ENCODE measurements around the gene GRM8.

DNA sequence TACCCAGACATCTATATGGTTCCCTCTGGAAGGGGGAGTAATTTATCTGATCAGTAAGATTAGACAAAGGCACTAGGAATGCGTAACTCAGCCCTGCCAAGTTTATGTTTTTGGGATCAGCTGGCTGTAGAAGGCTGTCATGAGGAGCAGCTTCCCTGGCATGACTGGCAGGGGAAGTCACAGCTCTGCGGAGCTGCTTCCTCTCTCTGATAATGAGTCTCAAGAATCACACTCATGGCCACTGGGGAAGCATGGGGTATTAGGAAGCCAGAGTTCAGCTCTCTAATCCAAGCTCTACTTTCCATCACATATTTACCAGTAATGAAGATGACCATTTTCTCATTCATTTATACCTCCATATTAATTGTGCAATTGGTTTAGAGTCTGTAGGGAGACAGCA, 758.9 kb downstream of the GRM8 start:
- no peak for TF ChIP-seq YY1 (tag by site-specific recombination; IDR thresholded peaks at IDR 0.05)
- TF ChIP-seq, protein P1, sequence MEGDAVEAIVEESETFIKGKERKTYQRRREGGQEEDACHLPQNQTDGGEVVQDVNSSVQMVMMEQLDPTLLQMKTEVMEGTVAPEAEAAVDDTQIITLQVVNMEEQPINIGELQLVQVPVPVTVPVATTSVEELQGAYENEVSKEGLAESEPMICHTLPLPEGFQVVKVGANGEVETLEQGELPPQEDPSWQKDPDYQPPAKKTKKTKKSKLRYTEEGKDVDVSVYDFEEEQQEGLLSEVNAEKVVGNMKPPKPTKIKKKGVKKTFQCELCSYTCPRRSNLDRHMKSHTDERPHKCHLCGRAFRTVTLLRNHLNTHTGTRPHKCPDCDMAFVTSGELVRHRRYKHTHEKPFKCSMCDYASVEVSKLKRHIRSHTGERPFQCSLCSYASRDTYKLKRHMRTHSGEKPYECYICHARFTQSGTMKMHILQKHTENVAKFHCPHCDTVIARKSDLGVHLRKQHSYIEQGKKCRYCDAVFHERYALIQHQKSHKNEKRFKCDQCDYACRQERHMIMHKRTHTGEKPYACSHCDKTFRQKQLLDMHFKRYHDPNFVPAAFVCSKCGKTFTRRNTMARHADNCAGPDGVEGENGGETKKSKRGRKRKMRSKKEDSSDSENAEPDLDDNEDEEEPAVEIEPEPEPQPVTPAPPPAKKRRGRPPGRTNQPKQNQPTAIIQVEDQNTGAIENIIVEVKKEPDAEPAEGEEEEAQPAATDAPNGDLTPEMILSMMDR (tag by site-specific recombination; IDR thresholded peaks at IDR 0.05), result no peak
- no peak for TF ChIP-seq ZNF248 (tag by site-specific recombination; IDR thresholded peaks at IDR 0.05)
- TF ChIP-seq, protein P2, sequence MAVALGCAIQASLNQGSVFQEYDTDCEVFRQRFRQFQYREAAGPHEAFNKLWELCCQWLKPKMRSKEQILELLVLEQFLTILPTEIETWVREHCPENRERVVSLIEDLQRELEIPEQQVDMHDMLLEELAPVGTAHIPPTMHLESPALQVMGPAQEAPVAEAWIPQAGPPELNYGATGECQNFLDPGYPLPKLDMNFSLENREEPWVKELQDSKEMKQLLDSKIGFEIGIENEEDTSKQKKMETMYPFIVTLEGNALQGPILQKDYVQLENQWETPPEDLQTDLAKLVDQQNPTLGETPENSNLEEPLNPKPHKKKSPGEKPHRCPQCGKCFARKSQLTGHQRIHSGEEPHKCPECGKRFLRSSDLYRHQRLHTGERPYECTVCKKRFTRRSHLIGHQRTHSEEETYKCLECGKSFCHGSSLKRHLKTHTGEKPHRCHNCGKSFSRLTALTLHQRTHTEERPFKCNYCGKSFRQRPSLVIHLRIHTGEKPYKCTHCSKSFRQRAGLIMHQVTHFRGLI (tag by site-specific recombination; IDR thresholded peaks at IDR 0.05), result no peak
- TF ChIP-seq HOXA7 (CRISPR knock-in tag; IDR thresholded peaks at IDR 0.05; ENCODE audit: borderline replicate concordance), result no peak
- TF ChIP-seq SCRT2 (tag by site-specific recombination; IDR thresholded peaks at IDR 0.05), result no peak
- TF ChIP-seq ZNF274 (IDR thresholded peaks at IDR 0.05; ENCODE audit: low read length), result no peak
- no peak for TF ChIP-seq ZNF274 (tag by site-specific recombination; IDR thresholded peaks at IDR 0.05; ENCODE audit: borderline replicate concordance)
- TF ChIP-seq REST (tag by site-specific recombination; IDR thresholded peaks at IDR 0.05), result no peak
